ENCODE results near the gene P2RX6. TPM values are rescaled to one million over a fixed set of nuclear protein-coding genes. Genes with fewer than 3 reads are reported as not detected.
"Not testable (repeated sequence)": the region's sequence is repeated elsewhere in the genome, so short reads cannot be mapped to it uniquely, and the experiment has no call there.

The P2RX6 gene
- total RNA-seq, 1 donor from 2014 or later, result 0.18 TPM

DNA sequence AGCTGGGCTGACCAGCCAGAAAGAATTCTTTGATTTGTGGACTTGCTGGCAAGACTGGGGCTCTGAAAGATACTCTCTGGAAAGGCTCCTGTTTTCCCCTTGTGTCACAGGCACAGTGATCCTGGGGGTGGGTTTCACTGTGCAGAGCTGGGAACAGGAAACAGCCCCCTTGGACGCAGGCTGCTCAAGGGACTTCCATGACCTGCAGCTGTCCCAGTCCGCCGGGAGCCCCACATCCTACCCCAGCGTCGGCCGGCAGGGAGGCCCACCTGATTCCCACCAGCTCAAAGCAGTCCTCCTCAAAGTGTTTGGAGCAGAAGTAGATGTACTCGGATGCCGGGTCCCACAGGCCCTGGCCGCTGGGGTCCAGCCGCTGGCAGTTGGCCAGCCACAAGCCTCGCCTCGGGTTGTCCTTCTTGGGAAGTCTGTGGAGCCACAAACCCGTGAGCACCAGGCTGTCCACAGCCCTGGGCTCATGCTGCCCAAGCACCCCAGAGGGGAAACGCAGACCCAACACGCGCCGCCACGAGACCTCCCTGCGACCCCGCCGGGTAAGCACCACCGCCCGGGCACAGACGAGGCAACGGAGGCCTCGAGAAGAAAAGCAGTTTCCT is 13.9 kb upstream of the P2RX6 start:
- no peaks in the 10 kb centered on the region for H3K9me3 Mint-ChIP-seq
- peaks cover 8% of the 10 kb centered on the region for H3K36me3 Mint-ChIP-seq (ENCODE audit: low read depth)
- H3K27ac Mint-ChIP-seq, result peak overlapping the region; percentile 99
- no peaks in the 10 kb centered on the region for H3K27me3 Mint-ChIP-seq (ENCODE audit: insufficient read depth)
- no peak for DNase-seq (ENCODE audit: low spot score)
- intact Hi-C loops (cut with micrococcal nuclease), result loop anchor here (1.0 to 10.0 kb wide), 7 partner anchors 39 to 886 kb away; partner anchors contain the start of genes DGCR6L, MED15, PI4KA and RANBP1
- peaks cover 8% of the 10 kb centered on the region for H3K4me1 Mint-ChIP-seq (ENCODE audit: low read depth)
- peak overlapping the region; percentile 89 for H3K4me3 Mint-ChIP-seq

- Mint-ChIP-seq H3K4me3 (peak within 1 kb of the TSS; percentile 89), H3K27me3 (ENCODE audit: insufficient read depth) (no peaks in the 10 kb centered on the region), H3K9me3 (no peaks in the 10 kb centered on the region), H3K36me3 (ENCODE audit: low read depth) (peaks cover 8% of the 10 kb centered on the region), H3K4me1 (ENCODE audit: low read depth) (peaks cover 8% of the 10 kb centered on the region), H3K27ac (peak within 1 kb of the TSS; percentile 99)
- DNase-seq (ENCODE audit: low spot score), result peak; percentile 92
- intact Hi-C loops (cut with micrococcal nuclease), result loop anchor here (1.0 to 10.0 kb wide), 9 partner anchors 13 to 887 kb away; partner anchors contain the start of genes DGCR6L, LZTR1, MED15 and PI4KA
These were observed 13.2 kb upstream of the P2RX6 start, which contains the start of gene THAP7 for GRCh38 chr22:21001601-21002325. Gene THAP7, minus strand, starts transcription at chr22:21002118. Its CDS starts 207 bp downstream, at chr22:21001911.

DNA sequence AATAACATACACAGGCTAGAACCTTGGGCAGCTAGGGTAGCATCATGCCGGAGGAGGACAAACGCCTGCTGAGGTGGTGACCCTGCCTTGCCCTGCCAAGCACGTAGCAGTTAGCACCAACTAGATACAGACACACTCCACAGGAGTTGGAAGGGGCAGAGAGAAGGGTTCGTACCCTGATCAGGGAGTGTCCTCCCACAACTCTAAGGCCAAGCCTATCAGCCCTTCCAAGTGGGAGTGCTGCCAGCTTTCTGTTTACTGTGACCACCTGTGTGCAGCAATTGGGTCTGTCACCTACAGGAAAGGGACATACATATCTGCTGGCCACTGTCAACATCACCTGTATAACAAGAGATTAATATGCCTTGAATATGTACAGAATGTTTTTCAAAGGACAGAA is 11.2 kb upstream of the P2RX6 start:
- H3K4me3 Mint-ChIP-seq, result peak overlapping the region; percentile 89
- H3K27me3 Mint-ChIP-seq (ENCODE audit: insufficient read depth), result peaks cover 6% of the 10 kb centered on the region
- peaks cover 3% of the 10 kb centered on the region for H3K36me3 Mint-ChIP-seq (ENCODE audit: low read depth)
- peaks cover 8% of the 10 kb centered on the region for H3K4me1 Mint-ChIP-seq (ENCODE audit: low read depth)
- H3K27ac Mint-ChIP-seq, result no peak overlapping the region
- no peaks in the 10 kb centered on the region for H3K9me3 Mint-ChIP-seq
- intact Hi-C loops (cut with micrococcal nuclease), result loop anchor here (5.0 to 10.0 kb wide), 5 partner anchors 41 to 889 kb away; partner anchors contain the start of genes DGCR6L, MED15, RANBP1 and SDF2L1
- DNase-seq (ENCODE audit: low spot score), result no peak

- not testable (repeated sequence) for H3K27me3 Mint-ChIP-seq (ENCODE audit: insufficient read depth); DNase-seq (ENCODE audit: low spot score); H3K27ac Mint-ChIP-seq; H3K36me3 Mint-ChIP-seq (ENCODE audit: low read depth); H3K9me3 Mint-ChIP-seq; H3K4me3 Mint-ChIP-seq; H3K4me1 Mint-ChIP-seq (ENCODE audit: low read depth)
- intact Hi-C loops (cut with micrococcal nuclease), result loop anchor here (10.0 kb wide), 1 partner anchor 894 kb away; the partner anchor contains the start of genes RANBP1 and TRMT2A
These were observed 5.8 kb upstream of the P2RX6 start for GRCh38 chr22:21009208-21009607.

DNA sequence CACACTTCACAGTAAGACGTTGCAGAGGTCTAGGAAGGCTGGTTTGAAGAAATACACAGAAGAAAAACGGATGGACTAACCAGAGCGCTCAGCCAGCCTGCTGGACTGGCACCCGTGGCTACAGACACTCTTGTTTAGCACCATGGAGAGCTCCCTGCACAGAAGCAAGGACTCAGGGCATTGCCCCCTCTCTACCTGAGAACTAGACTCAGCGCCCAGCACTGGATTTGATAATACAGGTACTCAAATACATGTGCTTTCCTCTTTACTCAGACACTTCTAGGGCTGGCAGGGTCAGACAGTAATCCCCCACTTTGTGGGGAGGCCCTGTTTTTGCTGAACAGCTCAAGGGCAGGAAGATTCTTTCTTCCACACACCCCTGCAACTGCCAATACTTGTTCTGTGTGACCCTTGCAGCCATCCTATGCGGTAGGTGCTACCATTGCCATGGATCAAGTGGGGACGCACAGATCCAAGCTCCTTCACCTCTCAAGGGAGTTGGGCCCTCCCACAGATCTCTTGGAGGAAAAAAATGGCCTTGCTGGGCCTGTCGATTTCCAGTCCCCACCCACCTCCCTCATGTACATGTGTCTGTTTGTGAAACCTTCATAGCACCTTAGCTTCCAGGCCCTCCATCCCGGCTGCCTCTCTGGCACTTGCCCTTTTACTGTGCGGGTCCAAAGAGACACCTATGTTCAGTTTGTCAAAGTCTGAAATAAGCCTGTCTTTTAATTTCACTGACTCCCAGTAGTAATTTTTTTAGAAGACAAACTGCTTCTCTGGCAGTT is 5.1 kb upstream of the P2RX6 start:
- intact Hi-C loops (cut with micrococcal nuclease), result loop anchor here (10.0 kb wide), 1 partner anchor 895 kb away; the partner anchor contains the start of genes RANBP1 and TRMT2A
- H3K36me3 Mint-ChIP-seq (ENCODE audit: low read depth), result no peaks in the 10 kb centered on the region

DNA sequence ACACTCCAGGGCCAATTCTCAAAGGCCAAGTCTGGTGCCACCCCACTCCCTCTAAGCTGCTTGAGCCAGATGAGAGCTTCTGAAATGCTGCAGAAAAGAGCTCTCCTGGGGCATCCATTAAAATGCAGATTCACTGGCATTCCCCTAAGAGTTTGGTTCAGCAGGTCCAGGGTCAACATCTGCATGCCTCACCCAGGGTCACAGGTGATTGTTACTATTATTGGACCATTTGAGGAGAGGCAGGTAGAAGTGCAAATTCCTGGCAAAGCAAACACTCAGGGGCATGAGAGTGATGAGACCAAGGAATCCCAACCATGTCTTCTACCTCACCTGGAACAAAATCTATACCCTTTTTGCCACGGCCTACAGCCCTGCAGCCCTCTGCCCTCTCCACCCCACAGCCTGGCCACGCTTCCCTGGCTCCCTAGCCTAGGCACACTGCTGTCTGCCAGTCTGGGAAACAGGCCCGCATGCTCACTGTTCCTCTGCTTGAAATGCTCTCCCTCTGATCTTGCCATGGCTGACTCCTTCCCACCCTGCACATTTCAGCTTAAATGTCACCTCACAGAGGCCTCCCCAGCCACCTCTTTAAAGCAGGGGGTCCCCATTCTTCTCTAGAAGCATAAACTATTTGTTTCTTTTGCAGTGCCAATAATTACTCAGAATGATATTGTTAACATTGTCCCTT is 4.4 kb upstream of the P2RX6 start:
- H3K27me3 Mint-ChIP-seq (ENCODE audit: insufficient read depth), result peaks cover 11% of the 10 kb centered on the region
- H3K9me3 Mint-ChIP-seq, result no peaks in the 10 kb centered on the region
- intact Hi-C loops (cut with micrococcal nuclease), result no loop called here
- H3K4me3 Mint-ChIP-seq, result no peak overlapping the region
- no peak overlapping the region for H3K27ac Mint-ChIP-seq
- no peak for DNase-seq (ENCODE audit: low spot score)
- H3K36me3 Mint-ChIP-seq (ENCODE audit: low read depth), result no peaks in the 10 kb centered on the region
- H3K4me1 Mint-ChIP-seq (ENCODE audit: low read depth), result peaks cover 15% of the 10 kb centered on the region

More for the DNA sequence above, 5.1 kb upstream of the P2RX6 start:
- H3K9me3 Mint-ChIP-seq, result no peaks in the 10 kb centered on the region
- peaks cover 10% of the 10 kb centered on the region for H3K4me1 Mint-ChIP-seq (ENCODE audit: low read depth)
- no peak overlapping the region for H3K27ac Mint-ChIP-seq
- DNase-seq (ENCODE audit: low spot score), result no peak
- H3K4me3 Mint-ChIP-seq, result no peak overlapping the region
- H3K27me3 Mint-ChIP-seq (ENCODE audit: insufficient read depth), result peaks cover 11% of the 10 kb centered on the region

- H3K4me3 Mint-ChIP-seq, result no peak overlapping the region
- no peak overlapping the region for H3K27ac Mint-ChIP-seq
- no peaks in the 10 kb centered on the region for H3K9me3 Mint-ChIP-seq
- DNase-seq (ENCODE audit: low spot score), result no peak
- peaks cover 5% of the 10 kb centered on the region for H3K27me3 Mint-ChIP-seq (ENCODE audit: insufficient read depth)
- peaks cover 15% of the 10 kb centered on the region for H3K4me1 Mint-ChIP-seq (ENCODE audit: low read depth)
- intact Hi-C loops (cut with micrococcal nuclease), result no loop called here
- H3K36me3 Mint-ChIP-seq (ENCODE audit: low read depth), result no peaks in the 10 kb centered on the region
These were observed 2.2 kb upstream of the P2RX6 start for GRCh38 chr22:21012446-21013407.

DNA sequence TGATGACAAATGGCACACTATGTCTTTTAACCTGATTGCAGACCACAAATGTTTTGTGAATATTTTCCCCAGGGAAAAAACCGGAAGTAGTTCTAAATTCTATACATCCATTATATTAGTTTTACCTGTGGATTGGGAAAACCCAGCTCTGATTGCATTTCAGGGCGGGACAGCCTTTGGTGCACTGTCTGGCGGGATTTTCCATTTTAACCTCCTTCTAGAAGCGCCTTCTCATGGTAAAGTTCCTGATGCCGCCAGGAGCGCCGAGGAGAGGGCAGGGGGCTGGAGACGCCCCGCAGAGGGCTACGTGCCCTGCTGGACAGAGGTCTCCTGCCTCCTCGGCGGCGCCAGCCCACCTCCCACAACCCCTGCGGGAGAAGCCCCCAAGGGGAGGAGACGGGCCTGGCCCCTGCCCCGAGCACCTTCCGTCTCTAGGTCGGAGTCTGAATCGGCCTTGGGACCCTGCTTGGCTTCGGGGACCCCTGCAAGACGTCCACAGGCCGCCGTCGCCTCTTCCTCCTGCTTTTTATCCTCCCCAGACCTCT is 1.2 kb upstream of the P2RX6 start:
- no peak for DNase-seq (ENCODE audit: low spot score)
- Mint-ChIP-seq H3K4me1 (ENCODE audit: low read depth) (peaks cover 15% of the 10 kb centered on the region), H3K36me3 (ENCODE audit: low read depth) (no peaks in the 10 kb centered on the region), H3K27me3 (ENCODE audit: insufficient read depth) (peaks cover 5% of the 10 kb centered on the region), H3K9me3 (no peaks in the 10 kb centered on the region), H3K4me3 (peak overlapping the region; percentile 67), H3K27ac (peak overlapping the region; percentile 34)
- intact Hi-C loops (cut with micrococcal nuclease), result loop anchor here (1.0 kb wide), 3 partner anchors 11 to 32 kb away; partner anchors contain the start of genes LRRC74B, LZTR1 and THAP7

GRCh38 chr22:21014202-21014725 is 701 bp upstream of the P2RX6 start:
- Mint-ChIP-seq H3K9me3 (no peaks in the 10 kb centered on the region), H3K27ac (peak overlapping the region; percentile 63), H3K36me3 (ENCODE audit: low read depth) (no peaks in the 10 kb centered on the region), H3K27me3 (ENCODE audit: insufficient read depth) (peaks cover 5% of the 10 kb centered on the region), H3K4me1 (ENCODE audit: low read depth) (peaks cover 15% of the 10 kb centered on the region), H3K4me3 (peak overlapping the region; percentile 67)
- intact Hi-C loops (cut with micrococcal nuclease), result loop anchor here (1.0 kb wide), 3 partner anchors 12 to 32 kb away; partner anchors contain the start of genes LRRC74B, LZTR1 and THAP7
- DNase-seq (ENCODE audit: low spot score), result peak; percentile 75

DNA sequence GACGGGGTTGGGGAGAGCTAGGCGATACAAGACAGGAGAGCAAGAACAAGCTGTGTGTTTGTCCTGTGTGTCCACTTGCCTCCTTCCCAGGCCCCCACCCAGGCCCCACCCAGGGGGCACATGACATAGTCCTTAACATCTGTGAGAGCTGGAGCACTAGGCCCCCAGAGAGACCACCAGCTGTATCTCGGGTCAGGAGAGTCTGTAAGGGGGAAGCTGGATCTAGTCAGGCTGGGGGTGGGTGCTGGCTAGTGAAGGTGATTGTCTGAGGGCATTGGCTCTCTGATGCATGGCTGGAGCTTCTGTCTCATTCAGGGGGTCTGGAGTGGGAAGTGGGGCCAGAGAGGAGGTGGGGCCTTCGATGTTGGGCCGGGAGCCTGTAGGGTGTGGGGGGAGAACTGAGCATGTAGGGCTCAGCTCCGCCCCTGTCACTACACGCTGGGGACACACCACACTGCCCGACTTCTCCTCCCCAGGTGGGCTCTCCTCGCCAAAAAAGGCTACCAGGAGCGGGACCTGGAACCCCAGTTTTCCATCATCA is 571 bp downstream of the P2RX6 start:
- H3K9me3 Mint-ChIP-seq, result no peaks in the 10 kb centered on the region
- H3K4me1 Mint-ChIP-seq (ENCODE audit: low read depth), result peaks cover 15% of the 10 kb centered on the region
- intact Hi-C loops (cut with micrococcal nuclease), result no loop called here
- no peak for DNase-seq (ENCODE audit: low spot score)
- no peak overlapping the region for H3K27ac Mint-ChIP-seq
- H3K27me3 Mint-ChIP-seq (ENCODE audit: insufficient read depth), result peaks cover 5% of the 10 kb centered on the region
- no peaks in the 10 kb centered on the region for H3K36me3 Mint-ChIP-seq (ENCODE audit: low read depth)
- no peak overlapping the region for H3K4me3 Mint-ChIP-seq

All from activated T-helper 1 cell treated with anti-CD3 and anti-CD28 coated beads, Interleukin-12 subunit alpha, Interleukin-12 subunit beta, Interleukin-2, Interleukin-4 antibody, amounts not matched to agents 30 ng/mL and 10 ng/mL and 1 ng/mL, durations not matched to agents 14 hours and 24 hours and 36 hours (primary cell).